HUES6 (cell line): ENCODE results near the gene HOXD11.

ENCODE experiments used
- H3K27ac ChIP-seq: 2 replicates; pipeline ENCODE4 v1.7.0; 2013; ENCODE audit warnings: low read depth, mild to moderate bottlenecking, low read length, inconsistent platforms
- H3K27me3 ChIP-seq: 2 replicates; pipeline ENCODE4 v1.6.1; 2013; ENCODE audit warnings: low read length; ENCODE audit not compliant: control insufficient read depth, insufficient read depth
- H3K36me3 ChIP-seq: 2 replicates; pipeline ENCODE4 v1.6.1; 2013; ENCODE audit warnings: low read length; ENCODE audit not compliant: control insufficient read depth, insufficient read depth
- H3K4me1 ChIP-seq: 2 replicates; pipeline ENCODE4 v1.6.1; 2013; ENCODE audit warnings: low read length; ENCODE audit not compliant: control insufficient read depth, insufficient read depth
- H3K4me3 ChIP-seq: 2 replicates; pipeline ENCODE4 v1.5.1; 2013; ENCODE audit warnings: low read depth, low read length
- H3K9ac ChIP-seq: one replicate; pipeline ENCODE4 v1.6.1; 2013; ENCODE audit warnings: mild to moderate bottlenecking, low read length
- H3K9me3 ChIP-seq: 2 replicates; pipeline ENCODE4 v1.6.1; 2013; ENCODE audit warnings: low read depth, low read length; ENCODE audit not compliant: control insufficient read depth, insufficient read depth

Gene HOXD11

DNA sequence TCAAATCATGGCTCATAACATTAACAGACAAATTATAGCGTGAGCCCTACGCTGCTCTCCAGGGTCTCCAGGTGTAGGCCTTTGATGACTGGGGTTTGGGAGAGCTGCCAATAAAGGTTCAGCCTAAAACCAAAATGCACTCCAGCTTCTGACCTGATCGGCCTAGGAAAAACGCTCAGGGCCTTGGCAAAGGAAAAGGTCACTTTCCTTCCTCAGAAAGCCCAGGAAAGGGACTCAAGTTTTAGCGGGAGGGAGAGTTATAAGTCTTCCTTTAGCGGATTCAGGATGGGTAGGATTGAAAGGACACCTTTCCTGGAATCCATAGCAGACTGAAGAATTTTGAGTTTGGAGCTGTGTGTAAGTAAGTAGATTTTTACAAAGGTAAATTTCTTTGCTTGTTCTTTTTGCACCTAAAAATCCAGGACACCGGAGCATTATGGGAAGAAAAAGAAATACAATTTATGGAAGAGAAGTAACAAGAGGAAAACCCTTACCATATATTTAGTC is 32.1 kb upstream of the HOXD11 start:
- Histone ChIP-seq H3K9ac (no peak overlapping the region), H3K27ac (no peak overlapping the region), H3K36me3 (no peaks in the 10 kb centered on the region), H3K4me3 (0 out of 2 replicates have a peak overlapping the region, but pooled peaks have one; percentile 13), H3K4me1 (no peaks in the 10 kb centered on the region), H3K27me3 (peaks cover 98% of the 10 kb centered on the region), H3K9me3 (no peaks in the 10 kb centered on the region)

DNA sequence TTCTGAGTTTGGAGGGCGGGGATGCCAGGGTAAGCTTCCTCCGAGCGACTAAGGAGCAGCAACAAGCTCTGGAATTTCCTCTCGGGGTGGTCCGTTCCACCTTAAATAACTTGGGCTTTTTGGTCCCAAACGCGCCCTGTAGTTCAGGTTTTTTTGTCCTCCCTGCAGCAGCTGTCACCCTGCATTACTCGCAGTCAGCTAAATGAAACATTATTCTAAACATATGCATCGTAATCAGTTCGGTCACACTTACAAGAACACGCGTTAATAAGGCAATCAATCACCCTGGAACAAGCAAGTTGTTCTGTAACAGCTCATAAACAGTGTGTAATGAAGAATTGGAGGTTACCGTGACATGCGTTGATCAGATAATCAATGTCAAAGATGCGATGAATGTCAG is 31.6 kb upstream of the HOXD11 start:
- Histone ChIP-seq H3K9ac (no peak overlapping the region), H3K9me3 (no peaks in the 10 kb centered on the region), H3K4me1 (0 out of 2 replicates have a peak, but pooled peaks cover under 1% of the 10 kb centered on the region), H3K4me3 (peak overlapping the region; percentile 13), H3K27me3 (peaks cover 96% of the 10 kb centered on the region), H3K36me3 (no peaks in the 10 kb centered on the region), H3K27ac (no peak overlapping the region)

DNA sequence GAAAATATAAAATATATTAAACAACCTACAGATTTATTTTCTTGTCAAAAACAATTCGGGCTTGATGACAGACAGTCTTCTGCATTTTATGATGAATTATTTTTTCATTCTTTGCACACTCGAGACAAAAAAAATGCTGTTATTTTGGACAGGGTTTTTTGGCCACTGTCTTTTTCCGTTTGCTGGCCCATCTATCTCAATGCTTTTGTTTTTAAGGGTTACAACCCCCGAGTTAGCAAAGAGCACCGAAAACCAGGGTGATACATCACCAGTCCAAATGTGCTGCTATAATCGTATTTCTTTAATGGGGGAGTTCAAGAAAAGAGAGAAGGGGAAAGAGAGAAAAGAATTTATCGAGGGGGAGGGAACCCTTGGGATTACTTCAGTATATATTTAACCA is 31.0 kb upstream of the HOXD11 start:
- no peak overlapping the region for H3K4me3 ChIP-seq

DNA sequence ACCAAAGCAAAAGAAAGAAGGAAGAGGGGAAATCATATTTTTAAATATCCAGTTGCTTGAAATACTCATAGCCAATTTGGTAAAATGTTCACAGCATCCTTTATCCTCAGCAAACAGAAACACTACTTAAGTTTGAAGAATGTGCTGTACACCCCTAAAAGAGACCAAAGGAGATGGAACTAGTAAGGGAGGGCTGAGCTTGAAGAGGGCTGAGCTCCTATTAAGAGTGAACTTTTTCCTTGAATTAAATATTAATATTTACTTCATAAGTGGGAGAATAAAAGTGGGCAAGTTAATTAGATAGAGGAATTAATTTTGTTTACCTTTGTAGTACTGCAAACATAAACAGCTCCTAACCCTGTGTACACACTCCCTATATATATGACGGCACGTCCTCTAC is 30.3 kb upstream of the HOXD11 start:
- Histone ChIP-seq H3K4me1 (peaks cover 7% of the 10 kb centered on the region; the same call in 1 of the 2 replicates), H3K36me3 (no peaks in the 10 kb centered on the region), H3K27ac (no peak overlapping the region), H3K4me3 (no peak overlapping the region), H3K9ac (no peak overlapping the region), H3K27me3 (peaks cover 96% of the 10 kb centered on the region), H3K9me3 (no peaks in the 10 kb centered on the region)

More for the DNA sequence above, 31.0 kb upstream of the HOXD11 start:
- Histone ChIP-seq H3K36me3 (no peaks in the 10 kb centered on the region), H3K9me3 (no peaks in the 10 kb centered on the region), H3K9ac (no peak overlapping the region), H3K4me1 (peaks cover 7% of the 10 kb centered on the region; the same call in 1 of the 2 replicates), H3K27ac (no peak overlapping the region), H3K27me3 (peaks cover 96% of the 10 kb centered on the region)

DNA sequence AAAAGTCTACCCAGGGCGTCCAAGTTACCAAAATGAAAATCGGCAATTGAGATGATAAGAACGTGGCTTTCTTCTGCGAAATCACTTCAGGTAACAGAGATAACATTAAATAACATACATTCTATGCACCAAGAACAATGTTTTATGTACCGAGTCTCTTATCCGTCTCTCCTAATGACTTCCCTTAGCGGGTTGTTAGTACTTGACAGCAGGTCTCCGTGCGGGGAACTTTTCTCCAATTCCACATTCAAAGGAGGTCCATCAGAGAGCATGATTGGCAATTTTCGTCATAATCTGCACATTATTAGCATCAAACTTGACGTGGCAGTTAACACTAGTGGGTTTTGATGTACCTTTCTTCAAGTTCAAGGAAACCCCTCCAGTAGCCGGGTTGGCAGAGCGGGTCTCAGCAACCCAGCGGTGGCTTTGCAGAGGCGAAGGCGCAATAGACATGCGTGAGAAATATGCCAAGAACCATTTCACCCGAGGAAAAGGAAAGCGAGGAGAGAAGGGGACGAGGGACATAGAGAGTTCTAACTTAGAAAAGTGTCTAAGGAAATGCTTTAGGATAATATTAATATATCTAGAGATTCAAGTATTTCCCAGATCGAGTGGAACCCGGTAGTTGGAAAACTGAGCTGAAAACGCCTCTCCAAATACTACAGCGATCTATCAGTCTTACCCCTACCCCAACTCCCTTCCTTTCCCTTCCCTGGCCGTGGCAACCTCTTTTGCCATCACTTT is 28.4 kb upstream of the HOXD11 start:
- Histone ChIP-seq H3K9me3 (no peaks in the 10 kb centered on the region), H3K27me3 (peaks cover 96% of the 10 kb centered on the region), H3K4me1 (peaks cover 22% of the 10 kb centered on the region), H3K9ac (no peak overlapping the region), H3K4me3 (peak overlapping the region; percentile 62), H3K36me3 (no peaks in the 10 kb centered on the region), H3K27ac (no peak overlapping the region)

DNA sequence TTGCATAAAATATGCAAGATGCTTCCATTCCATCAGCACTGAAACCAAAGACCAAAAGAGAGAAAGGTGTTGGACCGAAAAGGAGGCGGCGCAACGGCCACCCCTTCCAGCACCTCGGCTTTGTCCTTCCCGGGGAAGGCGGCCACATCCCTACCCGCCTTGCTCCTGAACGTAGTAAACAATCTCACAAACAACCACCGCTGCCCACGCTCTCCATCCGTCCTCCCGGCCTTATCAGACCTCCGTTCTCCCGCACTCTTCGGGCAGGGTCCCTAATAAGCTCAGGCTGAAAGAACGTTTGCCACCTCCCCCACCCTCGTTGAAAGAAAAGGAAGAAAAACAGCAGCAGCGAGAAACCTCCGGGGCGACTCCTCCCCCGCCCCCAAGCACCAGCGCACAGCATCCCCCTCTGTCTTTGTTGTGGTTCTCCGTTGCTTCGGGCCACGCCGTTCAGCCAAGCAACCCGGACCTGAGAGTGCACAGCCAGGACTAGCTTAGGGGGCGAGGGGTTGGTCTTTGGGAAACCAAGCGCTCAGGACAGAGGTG is 27.7 kb upstream of the HOXD11 start:
- peaks cover 96% of the 10 kb centered on the region for H3K27me3 ChIP-seq
- no peak overlapping the region for H3K9ac ChIP-seq
- peaks cover 23% of the 10 kb centered on the region for H3K4me1 ChIP-seq
- no peaks in the 10 kb centered on the region for H3K36me3 ChIP-seq
- H3K4me3 ChIP-seq = peak overlapping the region; percentile 62
- no peak overlapping the region for H3K27ac ChIP-seq
- H3K9me3 ChIP-seq = no peaks in the 10 kb centered on the region

DNA sequence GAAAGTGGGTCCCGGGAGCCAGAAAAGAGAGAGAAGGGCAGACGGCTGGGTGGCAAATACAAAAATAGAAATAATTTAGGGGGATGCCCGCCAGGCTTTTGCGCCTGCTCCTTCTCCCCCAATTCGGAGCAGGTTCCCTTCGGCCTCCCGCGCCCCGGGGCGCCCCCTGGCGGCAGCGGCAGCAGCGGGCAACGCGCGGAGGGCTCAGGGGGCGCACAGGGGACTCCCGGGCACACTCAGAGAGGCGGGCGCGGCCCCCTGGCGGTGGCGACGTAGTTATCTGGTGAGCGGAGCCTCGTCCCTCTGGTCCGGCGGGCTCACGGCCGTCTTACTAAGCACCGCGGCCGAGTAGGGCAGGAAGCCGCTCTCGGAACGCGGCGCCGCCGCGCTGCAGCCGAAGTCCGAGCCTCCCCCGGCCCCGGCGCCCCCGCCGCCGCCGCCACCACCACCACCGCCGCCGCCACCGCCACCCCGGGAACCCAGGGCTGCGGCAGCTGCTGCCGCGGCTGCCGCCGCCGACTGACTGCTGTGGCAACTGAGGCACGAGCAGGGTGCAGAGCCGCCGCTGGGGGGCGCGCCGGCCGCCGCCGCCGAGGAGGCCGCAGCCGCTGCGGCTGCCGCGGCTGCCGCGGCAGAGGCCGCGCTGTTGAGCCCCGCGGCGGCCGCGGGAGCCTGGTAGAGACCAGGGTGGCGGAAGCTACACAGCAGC is 27.1 kb upstream of the HOXD11 start:
- H3K36me3 ChIP-seq = no peaks in the 10 kb centered on the region
- no peak overlapping the region for H3K9ac ChIP-seq
- peaks cover 28% of the 10 kb centered on the region for H3K4me1 ChIP-seq
- no peaks in the 10 kb centered on the region for H3K9me3 ChIP-seq
- H3K27ac ChIP-seq = no peak overlapping the region
- peaks cover 96% of the 10 kb centered on the region for H3K27me3 ChIP-seq
- peak overlapping the region; percentile 62 for H3K4me3 ChIP-seq

DNA sequence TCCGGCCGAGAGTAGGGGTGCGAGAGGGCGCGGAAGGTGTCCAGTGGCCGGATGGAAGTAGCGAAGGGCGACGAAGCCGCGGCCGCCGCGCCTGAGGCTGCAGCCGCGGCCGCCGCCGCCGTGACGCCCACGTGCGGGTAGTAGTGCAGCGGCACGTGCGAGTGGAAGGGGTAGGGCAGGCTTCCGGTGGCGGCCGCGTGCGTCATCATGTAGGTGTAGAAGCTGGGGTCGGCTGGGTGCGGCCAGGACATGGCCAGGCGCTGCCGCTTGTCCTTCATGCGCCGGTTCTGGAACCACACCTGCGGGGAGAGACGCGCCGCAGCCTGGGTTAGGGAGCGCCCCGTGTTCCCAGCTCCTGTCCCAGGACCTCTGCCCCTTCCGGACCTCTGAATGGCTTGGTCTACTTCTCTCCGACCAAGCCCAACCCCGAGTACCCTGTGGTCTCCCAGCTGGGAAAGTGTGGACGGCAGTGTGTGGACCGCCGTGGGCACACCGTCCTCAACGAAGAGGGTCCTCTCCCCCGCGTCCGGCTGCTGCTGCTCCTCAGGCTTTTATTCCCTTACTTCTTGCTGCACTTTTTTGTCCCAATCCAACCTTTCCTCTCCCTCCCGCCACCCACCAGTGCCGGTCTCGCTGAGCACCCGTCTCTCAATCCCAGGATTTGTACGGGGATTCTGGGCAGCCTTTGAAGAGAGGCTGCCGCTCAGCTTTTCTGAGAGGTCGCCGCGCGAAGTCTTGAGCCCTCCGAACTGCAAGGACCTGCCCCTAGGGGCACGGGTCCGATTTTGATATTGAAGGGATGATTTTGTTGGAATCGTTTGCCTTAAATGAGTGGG is 26.3 kb upstream of the HOXD11 start:
- no peaks in the 10 kb centered on the region for H3K9me3 ChIP-seq
- peaks cover 96% of the 10 kb centered on the region for H3K27me3 ChIP-seq
- no peaks in the 10 kb centered on the region for H3K36me3 ChIP-seq
- H3K27ac ChIP-seq = no peak overlapping the region
- no peak overlapping the region for H3K9ac ChIP-seq
- H3K4me3 ChIP-seq = peak overlapping the region; percentile 49
- H3K4me1 ChIP-seq = peaks cover 36% of the 10 kb centered on the region

DNA sequence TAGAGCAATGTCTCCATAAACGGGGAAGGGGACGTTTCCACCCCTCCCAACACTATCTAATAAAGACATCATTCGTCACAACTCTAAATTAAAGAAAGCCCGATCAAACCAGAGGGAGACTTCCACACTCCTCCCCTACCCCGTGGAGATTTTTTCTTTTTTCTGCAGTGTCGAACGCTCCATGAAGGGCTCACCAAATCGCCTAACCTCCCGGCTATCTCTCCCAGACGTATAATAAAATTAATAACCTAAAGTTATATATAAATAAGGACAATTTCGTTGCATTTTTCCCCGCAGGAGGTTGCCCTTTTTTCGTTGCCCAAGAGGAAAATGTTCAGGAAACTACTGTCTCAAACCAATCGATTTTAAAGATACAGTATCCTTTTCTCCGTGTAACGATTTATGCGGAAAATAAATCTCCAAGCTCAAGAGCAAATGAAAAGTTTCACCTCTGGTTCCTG is 25.7 kb upstream of the HOXD11 start:
- Histone ChIP-seq H3K4me1 (peaks cover 39% of the 10 kb centered on the region), H3K9me3 (no peaks in the 10 kb centered on the region), H3K9ac (no peak overlapping the region), H3K36me3 (no peaks in the 10 kb centered on the region), H3K27me3 (peaks cover 96% of the 10 kb centered on the region), H3K27ac (no peak overlapping the region), H3K4me3 (no peak overlapping the region)

DNA sequence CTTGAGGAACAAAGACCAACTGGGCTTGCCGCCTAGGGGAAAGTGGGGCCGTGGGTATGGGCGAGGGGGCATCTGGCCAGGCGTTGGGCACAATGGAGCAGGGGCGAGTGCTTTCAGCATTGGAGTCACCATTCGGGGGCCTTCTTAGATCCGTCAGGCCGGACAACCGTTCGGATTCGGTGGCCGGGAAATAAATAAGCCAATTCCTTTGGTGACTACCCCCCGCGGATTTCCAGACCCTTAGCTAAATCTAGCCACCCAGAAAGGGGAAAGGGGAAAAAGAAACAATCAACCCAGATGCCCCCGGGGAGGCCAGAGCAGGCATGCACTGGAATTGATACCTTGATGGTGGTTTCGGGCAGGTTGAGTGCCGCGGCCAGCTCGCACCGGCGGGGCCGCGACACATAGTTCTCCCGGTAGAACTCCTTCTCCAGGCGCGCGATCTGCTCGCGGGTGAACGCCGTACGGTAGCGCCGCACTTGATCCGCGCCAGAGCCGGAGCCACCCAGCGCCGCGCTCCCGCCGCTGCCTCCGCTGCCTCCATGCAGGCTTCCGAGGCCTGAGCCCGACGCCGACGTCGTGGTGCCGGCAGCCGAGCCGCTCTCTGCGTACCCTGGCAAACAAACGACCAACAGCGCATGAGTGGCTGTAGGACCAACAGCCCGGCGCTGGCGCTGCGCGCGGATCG is 25.1 kb upstream of the HOXD11 start:
- peaks cover 39% of the 10 kb centered on the region for H3K4me1 ChIP-seq
- peaks cover 96% of the 10 kb centered on the region for H3K27me3 ChIP-seq
- peak overlapping the region; percentile 39 for H3K4me3 ChIP-seq
- no peaks in the 10 kb centered on the region for H3K36me3 ChIP-seq
- no peak overlapping the region for H3K27ac ChIP-seq
- H3K9ac ChIP-seq = no peak overlapping the region
- H3K9me3 ChIP-seq = no peaks in the 10 kb centered on the region
